Activated CD8-positive, alpha-beta T cell treated with anti-CD3 and anti-CD28 coated beads for 36 hours (primary cell): ENCODE data around the gene DNAH12. TPM values are rescaled to one million over a fixed set of nuclear protein-coding genes. Genes with fewer than 3 reads are reported as not detected.

Experiments used
- ATAC-seq: fragments of 200-7000 bp; cut with Tn5 transposase; one replicate; pipeline ENCODE4 v1.10.0; 2021; ENCODE audit warnings: mild to moderate bottlenecking, moderate library complexity
- CTCF ChIA-PET: fragments of 350-600 bp; sonication (Branson Sonifier 250); formaldehyde crosslinking; loops from one replicate; lab custom pipeline; 2021; ENCODE audit warnings: antibody characterized with exemption; lab: Charles Lee
- POLR2A ChIA-PET: fragments of 350-600 bp; sonication (Branson Sonifier 250); formaldehyde crosslinking; loops from one replicate; lab custom pipeline; 2021; ENCODE audit warnings: antibody characterized with exemption; lab: Charles Lee
- DNase-seq: peaks from one replicate; pipeline ENCODE4 v3.0.0-alpha.2; 2020
- H3K27ac Mint-ChIP-seq: one replicate; pipeline ENCODE4 v1.8.0; 2021; ENCODE audit warnings: mild to moderate bottlenecking, mixed read lengths
- H3K27me3 Mint-ChIP-seq: one replicate; pipeline ENCODE4 v1.8.0; 2021; ENCODE audit warnings: mixed read lengths
- H3K36me3 Mint-ChIP-seq: one replicate; pipeline ENCODE4 v1.8.0; 2021; ENCODE audit warnings: low read depth, mixed read lengths
- H3K4me1 Mint-ChIP-seq: one replicate; pipeline ENCODE4 v1.8.0; 2021; ENCODE audit warnings: low read depth, mixed read lengths
- H3K4me3 Mint-ChIP-seq: one replicate; pipeline ENCODE4 v1.8.0; 2021; ENCODE audit warnings: mild to moderate bottlenecking, moderate library complexity, mixed read lengths
- H3K9me3 Mint-ChIP-seq: one replicate; pipeline ENCODE4 v1.8.0; 2021; ENCODE audit warnings: mixed read lengths
- CTCF ChIP-seq: fragments of 200-600 bp; IDR thresholded peaks from one replicate; pipeline ENCODE4 v1.8.0; 2022; ENCODE audit warnings: antibody characterized with exemption, mild to moderate bottlenecking
- intact Hi-C: fragments of 100-400 bp; cut with micrococcal nuclease; formaldehyde crosslinking; loops from one replicate; pipeline ENCODE4 v1.10.0; 2022
- total RNA-seq, 2 experiments: library from RNA; stranded (reverse); gene quantifications; one replicate each; pipeline ENCODE4 v1.2.3, GENCODE V29; 2021

DNAH12 gene
- total RNA-seq, 2 experiments from 2014 or later: 0.07 TPM; not detected in 1

- ChIA-PET POLR2A (no interaction called here), CTCF (no interaction called here)
- intact Hi-C loops: no loop called here
- Mint-ChIP-seq H3K27me3 (no peaks in the 10 kb centered on the region), H3K4me1 (no peaks in the 10 kb centered on the region), H3K4me3 (no peak overlapping the region), H3K27ac (no peak overlapping the region), H3K36me3 (peaks cover 3% of the 10 kb centered on the region), H3K9me3 (peaks cover 12% of the 10 kb centered on the region)
- ATAC-seq: no peak
- TF ChIP-seq CTCF: no peak
- no peak for DNase-seq
Observed at GRCh38 chr3:57283334-57283733, 260.8 kb downstream of the DNAH12 start.

- peak; percentile 55 for ATAC-seq
Observed at GRCh38 chr3:57281715-57282114, 262.4 kb downstream of the DNAH12 start.

GRCh38 chr3:57279685-57280084 is 264.5 kb downstream of the DNAH12 start:
- peaks cover 3% of the 10 kb centered on the region for H3K36me3 Mint-ChIP-seq
- TF ChIP-seq CTCF: no peak
- CTCF ChIA-PET: no interaction called here
- ATAC-seq (no peak), DNase-seq (peak; percentile 9)
- H3K27ac Mint-ChIP-seq: no peak overlapping the region
- peaks cover 7% of the 10 kb centered on the region for H3K9me3 Mint-ChIP-seq
- POLR2A ChIA-PET: no interaction called here
- H3K4me1 Mint-ChIP-seq: no peaks in the 10 kb centered on the region
- intact Hi-C loops: no loop called here
- no peaks in the 10 kb centered on the region for H3K27me3 Mint-ChIP-seq
- H3K4me3 Mint-ChIP-seq: no peak overlapping the region

More at GRCh38 chr3:57281715-57282114, 262.4 kb downstream of the DNAH12 start:
- no peak overlapping the region for H3K27ac Mint-ChIP-seq
- ChIA-PET CTCF (no interaction called here), POLR2A (no interaction called here)
- peaks cover 7% of the 10 kb centered on the region for H3K9me3 Mint-ChIP-seq
- no peak for TF ChIP-seq CTCF
- no peaks in the 10 kb centered on the region for H3K4me1 Mint-ChIP-seq
- no peak overlapping the region for H3K4me3 Mint-ChIP-seq
- intact Hi-C loops: no loop called here
- DNase-seq: no peak
- peaks cover 3% of the 10 kb centered on the region for H3K36me3 Mint-ChIP-seq
- no peaks in the 10 kb centered on the region for H3K27me3 Mint-ChIP-seq

- TF ChIP-seq CTCF: no peak
- Mint-ChIP-seq H3K4me1 (no peaks in the 10 kb centered on the region), H3K4me3 (no peak overlapping the region), H3K9me3 (peaks cover 7% of the 10 kb centered on the region), H3K27ac (no peak overlapping the region), H3K27me3 (no peaks in the 10 kb centered on the region), H3K36me3 (peaks cover 3% of the 10 kb centered on the region)
- ChIA-PET POLR2A (no interaction called here), CTCF (no interaction called here)
- intact Hi-C loops: no loop called here
- ATAC-seq (no peak), DNase-seq (no peak)
Observed at GRCh38 chr3:57278237-57278636, 265.9 kb downstream of the DNAH12 start.

GRCh38 chr3:57275393-57275792 is 268.8 kb downstream of the DNAH12 start:
- DNase-seq: no peak
- intact Hi-C loops: no loop called here
- Mint-ChIP-seq H3K36me3 (peaks cover 6% of the 10 kb centered on the region), H3K4me3 (no peak overlapping the region), H3K4me1 (no peaks in the 10 kb centered on the region), H3K9me3 (peaks cover 7% of the 10 kb centered on the region), H3K27ac (no peak overlapping the region), H3K27me3 (no peaks in the 10 kb centered on the region)
- no peak for TF ChIP-seq CTCF
- CTCF ChIA-PET: no interaction called here
- ATAC-seq: no peak
- POLR2A ChIA-PET: no interaction called here
